K562 (cell line): ENCODE results near the gene ALOXE3. TPM values are rescaled to one million over a fixed set of nuclear protein-coding genes. Genes with fewer than 3 reads are reported as not detected.

Source experiments
- ARID3A ChIP-seq: IDR thresholded peaks from 2 replicates; pipeline ENCODE4 v1.6.1; 2012; ENCODE audit warnings: low read depth, low read length, improper control_type of control experiment, borderline replicate concordance
- ATF7 ChIP-seq: fragments of 450-650 bp; IDR thresholded peaks from 2 replicates; pipeline ENCODE4 v1.7.1; 2014; ENCODE audit warnings: mild to moderate bottlenecking, moderate library complexity
- DACH1 ChIP-seq: fragments of 450-650 bp; IDR thresholded peaks from 2 replicates; pipeline ENCODE4 v1.6.1; 2018; ENCODE audit not compliant: partially characterized antibody
- ELK1 ChIP-seq: sonication (generic); formaldehyde crosslinking; IDR thresholded peaks from 2 replicates; pipeline ENCODE4 v1.8.1; 2022; ENCODE audit warnings: missing genetic modification reagents
- EP300 ChIP-seq: IDR thresholded peaks from 2 replicates; pipeline ENCODE4 v1.6.1; 2012; ENCODE audit warnings: low read length, improper control_type of control experiment
- ESRRA ChIP-seq: fragments of 450-650 bp; IDR thresholded peaks from 2 replicates; pipeline ENCODE4 v1.6.1; 2014; ENCODE audit warnings: low read depth, mild to moderate bottlenecking, moderate library complexity, borderline replicate concordance
- FOXJ3 ChIP-seq: sonication (generic); formaldehyde crosslinking; IDR thresholded peaks from 2 replicates; pipeline ENCODE4 v1.4.0; 2020; ENCODE audit warnings: mild to moderate bottlenecking, missing genetic modification reagents
- HIVEP1 ChIP-seq: fragments of 250-450 bp; sonication (Bioruptor Pico); IDR thresholded peaks from 2 replicates; pipeline ENCODE4 v1.4.0; 2020; ENCODE audit warnings: mild to moderate bottlenecking
- KAT2B ChIP-seq: IDR thresholded peaks from one replicate; pipeline ENCODE4 v1.6.1; 2012; ENCODE audit warnings: low read depth, mild to moderate bottlenecking, control low read depth, inconsistent platforms, low read length, moderate library complexity
- KDM2B ChIP-seq: fragments of 250-450 bp; sonication (Bioruptor Pico); IDR thresholded peaks from 2 replicates; pipeline ENCODE4 v1.8.0; 2021; ENCODE audit warnings: mild to moderate bottlenecking, moderate library complexity
- MYC ChIP-seq, 2 experiments: fragments of 250-450 bp in 1 of 2; sonication (Bioruptor Pico) in 1 of 2; IDR thresholded peaks; 2 replicates each; pipeline versions ENCODE4 v1.5.1 to v1.6.1; 2012 to 2021; ENCODE audit warnings: low read depth in 2 of 2, borderline replicate concordance in 1 of 2, improper control_type of control experiment in 1 of 2, low read length in 1 of 2, mild to moderate bottlenecking in 1 of 2, moderate library complexity in 1 of 2
- NFRKB ChIP-seq: fragments of 450-650 bp; IDR thresholded peaks from 2 replicates; pipeline ENCODE4 v1.6.1; 2016; ENCODE audit warnings: low read depth
- NONO ChIP-seq, 2 experiments: fragments of 200-400 bp in 1 of 2; fragments of 450-650 bp in 1 of 2; formaldehyde crosslinking in 1 of 2; IDR thresholded peaks; 2 replicates each; pipeline ENCODE4 v1.6.1; 2017; ENCODE audit warnings: low read depth in 2 of 2, mild to moderate bottlenecking in 2 of 2, moderate library complexity in 2 of 2, low read length in 1 of 2
- RUNX1 ChIP-seq: sonication (generic); IDR thresholded peaks from 2 replicates; pipeline ENCODE4 v1.6.1; 2016; ENCODE audit warnings: antibody characterized with exemption, low read depth
- SIN3A ChIP-seq, 2 experiments: fragments of 150-350 bp in 1 of 2; IDR thresholded peaks; 2 replicates each; pipeline ENCODE4 v1.6.1; 2011 to 2016; ENCODE audit warnings: borderline replicate concordance in 2 of 2, low read depth in 2 of 2, low read length in 2 of 2, mild to moderate bottlenecking in 2 of 2, moderate library complexity in 2 of 2; ENCODE audit not compliant: control insufficient read depth in 1 of 2
- SLC30A9 ChIP-seq: fragments of 250-450 bp; sonication (Bioruptor Pico); IDR thresholded peaks from 2 replicates; pipeline ENCODE4 v1.8.0; 2022; ENCODE audit warnings: mild to moderate bottlenecking, moderate library complexity
- TSC22D4 ChIP-seq: fragments of 450-650 bp; IDR thresholded peaks from 2 replicates; pipeline ENCODE4 v1.6.1; 2016; ENCODE audit warnings: missing genetic modification characterization, missing biosample characterization, control low read depth
- XRCC5 ChIP-seq: fragments of 200-400 bp; formaldehyde crosslinking; IDR thresholded peaks from 2 replicates; pipeline ENCODE4 v1.6.1; 2017; ENCODE audit warnings: low read depth, mild to moderate bottlenecking, low read length
- ZBTB49 ChIP-seq: sonication (generic); formaldehyde crosslinking; IDR thresholded peaks from 2 replicates; pipeline ENCODE4 v1.8.0; 2022; ENCODE audit warnings: missing genetic modification reagents, mild to moderate bottlenecking, borderline replicate concordance
- ZBTB9 ChIP-seq: fragments of 450-650 bp; formaldehyde crosslinking; IDR thresholded peaks from 2 replicates; pipeline ENCODE4 v1.4.0; 2020; ENCODE audit warnings: mild to moderate bottlenecking, moderate library complexity
- ZNF121 ChIP-seq: sonication (generic); formaldehyde crosslinking; conservative IDR thresholded peaks from 2 replicates; pipeline ENCODE4 v1.8.0; 2022; ENCODE audit warnings: missing genetic modification reagents
- ZNF274 ChIP-seq: IDR thresholded peaks from 2 replicates; pipeline ENCODE4 v1.6.1; 2011; ENCODE audit warnings: low read depth, mild to moderate bottlenecking, low read length, moderate library complexity, borderline replicate concordance
- ZNF57 ChIP-seq: fragments of 450-650 bp; formaldehyde crosslinking; IDR thresholded peaks from 2 replicates; pipeline ENCODE4 v1.4.0; 2020; ENCODE audit warnings: mild to moderate bottlenecking, moderate library complexity
- polyA plus RNA-seq, 8 experiments: library from polyadenylated mRNA; depleted of rRNA in 4 of 8; stranded (reverse) in 5 of 8; unstranded in 3 of 8; fragments of >200 nt; fragmentation: Nextera tagmentation in 2 of 8; fragmentation: Illumina TruSeq in 1 of 8; extraction: Ambion mirVana in 2 of 8; extraction: Trizol in 1 of 8; gene quantifications; 2 replicates each; pipeline versions ENCODE4 v1.2.1 to v1.2.3, GENCODE V29; 2011 to 2014; ENCODE audit warnings: inconsistent platforms in 1 of 8, missing spikeins in 1 of 8
- total RNA-seq, 7 experiments: library from RNA; depleted of rRNA in 6 of 7; stranded (reverse); fragments of >200 nt in 6 of 7; fragmentation: Illumina TruSeq in 2 of 7; extraction: Trizol in 2 of 7; gene quantifications; 2 replicates each; pipeline versions ENCODE4 v1.2.1 to v1.2.3, GENCODE V29; 2011 to 2021; ENCODE audit warnings: low replicate concordance in 1 of 7

Gene ALOXE3
- total and polyA plus RNA-seq, 9 of the 15 experiments (the other 6 are each of a cell fraction or from before 2014, with no cell fraction given): 0.04 TPM; not detected in 8

GRCh38 chr17:8151120-8151640, 32.9 kb upstream of the ALOXE3 start (continued):
- TF ChIP-seq KAT2B: no peak
- TF ChIP-seq ZNF57 (CRISPR knock-in tag): no peak
- no peak for TF ChIP-seq TSC22D4 (tag)
- no peak for TF ChIP-seq ESRRA
- TF ChIP-seq ARID3A: no peak
- no peak for TF ChIP-seq HIVEP1 (CRISPR knock-in tag)
- no peak for TF ChIP-seq KDM2B (CRISPR knock-in tag)
- no peak for TF ChIP-seq XRCC5
- TF ChIP-seq NFRKB: no peak
- TF ChIP-seq SLC30A9: no peak
- TF ChIP-seq ATF7: peak; percentile 58; the same call in 1 of the 2 replicates
- peak; percentile 62 for TF ChIP-seq MYC (IDR thresholded peaks at IDR 0.05; ENCODE audit: low read depth, low read length)
- TF ChIP-seq MYC (CRISPR knock-in tag; IDR thresholded peaks at IDR 0.05; ENCODE audit: borderline replicate concordance, low read depth): no peak
- no peak for TF ChIP-seq RUNX1
- no peak for TF ChIP-seq NONO (IDR thresholded peaks at IDR 0.05; ENCODE audit: low read depth in 2 of 2, low read length in 1 of 2)
- no peak for TF ChIP-seq FOXJ3 (CRISPR knock-in tag)
- TF ChIP-seq ZBTB9 (CRISPR knock-in tag): no peak
- no peak for TF ChIP-seq ZNF121 (CRISPR knock-in tag)
- TF ChIP-seq ZNF274: no peak
- TF ChIP-seq ZBTB49 (CRISPR knock-in tag): no peak
- TF ChIP-seq SIN3A (IDR thresholded peaks at IDR 0.05; ENCODE audit: borderline replicate concordance in 2 of 2, control insufficient read depth in 1 of 2, low read depth in 2 of 2, low read length in 2 of 2): peak; percentile 40 to 97; a peak in 2 of 4 replicates
- no peak for TF ChIP-seq ELK1 (CRISPR knock-in tag)
- no peak for TF ChIP-seq EP300
- peak; percentile 26 for TF ChIP-seq DACH1
